HepG2 (cell line): ENCODE measurements around the gene RABL6.

ENCODE experiments used
- ETV5 ChIP-seq: IDR thresholded peaks from 2 replicates; pipeline ENCODE4 v1.6.1; 2018; ENCODE audit warnings: missing biosample characterization, missing genetic modification reagents, inconsistent platforms, borderline replicate concordance
- FOSL1 ChIP-seq: sonication (generic); formaldehyde crosslinking; IDR thresholded peaks from 2 replicates; pipeline ENCODE4 v1.9.0; 2021; ENCODE audit warnings: missing genetic modification reagents, borderline replicate concordance
- MZF1 ChIP-seq: sonication (generic); formaldehyde crosslinking; IDR thresholded peaks from 2 replicates; pipeline ENCODE4 v1.8.1; 2023; ENCODE audit warnings: mild to moderate bottlenecking, missing genetic modification reagents, borderline replicate concordance
- POLR2A ChIP-seq, 2 experiments: IDR thresholded peaks; 2 replicates each; pipeline ENCODE4 v1.6.1; 2011; ENCODE audit warnings: low read depth in 2 of 2, low read length in 2 of 2, mild to moderate bottlenecking in 1 of 2, moderate library complexity in 1 of 2; ENCODE audit not compliant: insufficient read depth in 1 of 2
- ZNF224 ChIP-seq: sonication (generic); formaldehyde crosslinking; IDR thresholded peaks from 2 replicates; pipeline ENCODE4 v1.5.0; 2020; ENCODE audit warnings: mild to moderate bottlenecking, missing genetic modification reagents
- ZZZ3 ChIP-seq: sonication (generic); formaldehyde crosslinking; IDR thresholded peaks from 2 replicates; pipeline ENCODE4 v1.4.0; 2020; ENCODE audit warnings: missing genetic modification reagents, mild to moderate bottlenecking, borderline replicate concordance
- TF ChIP-seq, protein P1 (sequence below): sonication (generic); formaldehyde crosslinking; IDR thresholded peaks from 2 replicates; pipeline ENCODE4 v1.5.0; 2020; ENCODE audit warnings: mild to moderate bottlenecking, missing genetic modification reagents, moderate library complexity
- TF ChIP-seq, protein P2 (sequence below): sonication (generic); formaldehyde crosslinking; IDR thresholded peaks from one replicate; pipeline ENCODE4 v1.5.1; 2020; ENCODE audit warnings: mild to moderate bottlenecking, missing genetic modification reagents; ENCODE audit errors: not compliant biosample characterization

DNA sequence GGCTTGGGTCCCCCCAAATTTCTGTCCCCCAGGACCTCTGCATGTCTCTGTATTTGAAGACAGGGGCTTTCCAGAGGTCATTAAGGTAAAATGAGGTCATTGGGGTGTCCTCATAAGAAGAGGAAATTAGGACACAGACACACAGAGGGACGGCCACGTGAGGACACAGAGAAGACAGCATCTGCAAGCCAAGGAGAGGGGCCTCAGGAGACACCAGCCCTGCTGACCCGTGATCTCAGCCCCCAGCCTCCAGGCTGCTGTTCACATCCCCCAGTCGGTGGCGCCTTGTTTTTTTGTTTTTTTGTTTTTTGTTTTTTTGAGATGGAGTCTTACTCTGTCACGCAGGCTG, 12.8 kb upstream of the RABL6 start:
- TF ChIP-seq, protein P1, sequence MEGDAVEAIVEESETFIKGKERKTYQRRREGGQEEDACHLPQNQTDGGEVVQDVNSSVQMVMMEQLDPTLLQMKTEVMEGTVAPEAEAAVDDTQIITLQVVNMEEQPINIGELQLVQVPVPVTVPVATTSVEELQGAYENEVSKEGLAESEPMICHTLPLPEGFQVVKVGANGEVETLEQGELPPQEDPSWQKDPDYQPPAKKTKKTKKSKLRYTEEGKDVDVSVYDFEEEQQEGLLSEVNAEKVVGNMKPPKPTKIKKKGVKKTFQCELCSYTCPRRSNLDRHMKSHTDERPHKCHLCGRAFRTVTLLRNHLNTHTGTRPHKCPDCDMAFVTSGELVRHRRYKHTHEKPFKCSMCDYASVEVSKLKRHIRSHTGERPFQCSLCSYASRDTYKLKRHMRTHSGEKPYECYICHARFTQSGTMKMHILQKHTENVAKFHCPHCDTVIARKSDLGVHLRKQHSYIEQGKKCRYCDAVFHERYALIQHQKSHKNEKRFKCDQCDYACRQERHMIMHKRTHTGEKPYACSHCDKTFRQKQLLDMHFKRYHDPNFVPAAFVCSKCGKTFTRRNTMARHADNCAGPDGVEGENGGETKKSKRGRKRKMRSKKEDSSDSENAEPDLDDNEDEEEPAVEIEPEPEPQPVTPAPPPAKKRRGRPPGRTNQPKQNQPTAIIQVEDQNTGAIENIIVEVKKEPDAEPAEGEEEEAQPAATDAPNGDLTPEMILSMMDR (CRISPR knock-in tag): no peak
- no peak for TF ChIP-seq POLR2A (IDR thresholded peaks at IDR 0.05; ENCODE audit: insufficient read depth in 1 of 2, low read depth in 2 of 2, low read length in 2 of 2)
- no peak for TF ChIP-seq ZZZ3 (CRISPR knock-in tag)
- no peak for TF ChIP-seq FOSL1 (CRISPR knock-in tag)
- TF ChIP-seq MZF1 (CRISPR knock-in tag): no peak
- no peak for TF ChIP-seq ZNF224
- no peak for TF ChIP-seq ETV5 (CRISPR knock-in tag)
- TF ChIP-seq, protein P2, sequence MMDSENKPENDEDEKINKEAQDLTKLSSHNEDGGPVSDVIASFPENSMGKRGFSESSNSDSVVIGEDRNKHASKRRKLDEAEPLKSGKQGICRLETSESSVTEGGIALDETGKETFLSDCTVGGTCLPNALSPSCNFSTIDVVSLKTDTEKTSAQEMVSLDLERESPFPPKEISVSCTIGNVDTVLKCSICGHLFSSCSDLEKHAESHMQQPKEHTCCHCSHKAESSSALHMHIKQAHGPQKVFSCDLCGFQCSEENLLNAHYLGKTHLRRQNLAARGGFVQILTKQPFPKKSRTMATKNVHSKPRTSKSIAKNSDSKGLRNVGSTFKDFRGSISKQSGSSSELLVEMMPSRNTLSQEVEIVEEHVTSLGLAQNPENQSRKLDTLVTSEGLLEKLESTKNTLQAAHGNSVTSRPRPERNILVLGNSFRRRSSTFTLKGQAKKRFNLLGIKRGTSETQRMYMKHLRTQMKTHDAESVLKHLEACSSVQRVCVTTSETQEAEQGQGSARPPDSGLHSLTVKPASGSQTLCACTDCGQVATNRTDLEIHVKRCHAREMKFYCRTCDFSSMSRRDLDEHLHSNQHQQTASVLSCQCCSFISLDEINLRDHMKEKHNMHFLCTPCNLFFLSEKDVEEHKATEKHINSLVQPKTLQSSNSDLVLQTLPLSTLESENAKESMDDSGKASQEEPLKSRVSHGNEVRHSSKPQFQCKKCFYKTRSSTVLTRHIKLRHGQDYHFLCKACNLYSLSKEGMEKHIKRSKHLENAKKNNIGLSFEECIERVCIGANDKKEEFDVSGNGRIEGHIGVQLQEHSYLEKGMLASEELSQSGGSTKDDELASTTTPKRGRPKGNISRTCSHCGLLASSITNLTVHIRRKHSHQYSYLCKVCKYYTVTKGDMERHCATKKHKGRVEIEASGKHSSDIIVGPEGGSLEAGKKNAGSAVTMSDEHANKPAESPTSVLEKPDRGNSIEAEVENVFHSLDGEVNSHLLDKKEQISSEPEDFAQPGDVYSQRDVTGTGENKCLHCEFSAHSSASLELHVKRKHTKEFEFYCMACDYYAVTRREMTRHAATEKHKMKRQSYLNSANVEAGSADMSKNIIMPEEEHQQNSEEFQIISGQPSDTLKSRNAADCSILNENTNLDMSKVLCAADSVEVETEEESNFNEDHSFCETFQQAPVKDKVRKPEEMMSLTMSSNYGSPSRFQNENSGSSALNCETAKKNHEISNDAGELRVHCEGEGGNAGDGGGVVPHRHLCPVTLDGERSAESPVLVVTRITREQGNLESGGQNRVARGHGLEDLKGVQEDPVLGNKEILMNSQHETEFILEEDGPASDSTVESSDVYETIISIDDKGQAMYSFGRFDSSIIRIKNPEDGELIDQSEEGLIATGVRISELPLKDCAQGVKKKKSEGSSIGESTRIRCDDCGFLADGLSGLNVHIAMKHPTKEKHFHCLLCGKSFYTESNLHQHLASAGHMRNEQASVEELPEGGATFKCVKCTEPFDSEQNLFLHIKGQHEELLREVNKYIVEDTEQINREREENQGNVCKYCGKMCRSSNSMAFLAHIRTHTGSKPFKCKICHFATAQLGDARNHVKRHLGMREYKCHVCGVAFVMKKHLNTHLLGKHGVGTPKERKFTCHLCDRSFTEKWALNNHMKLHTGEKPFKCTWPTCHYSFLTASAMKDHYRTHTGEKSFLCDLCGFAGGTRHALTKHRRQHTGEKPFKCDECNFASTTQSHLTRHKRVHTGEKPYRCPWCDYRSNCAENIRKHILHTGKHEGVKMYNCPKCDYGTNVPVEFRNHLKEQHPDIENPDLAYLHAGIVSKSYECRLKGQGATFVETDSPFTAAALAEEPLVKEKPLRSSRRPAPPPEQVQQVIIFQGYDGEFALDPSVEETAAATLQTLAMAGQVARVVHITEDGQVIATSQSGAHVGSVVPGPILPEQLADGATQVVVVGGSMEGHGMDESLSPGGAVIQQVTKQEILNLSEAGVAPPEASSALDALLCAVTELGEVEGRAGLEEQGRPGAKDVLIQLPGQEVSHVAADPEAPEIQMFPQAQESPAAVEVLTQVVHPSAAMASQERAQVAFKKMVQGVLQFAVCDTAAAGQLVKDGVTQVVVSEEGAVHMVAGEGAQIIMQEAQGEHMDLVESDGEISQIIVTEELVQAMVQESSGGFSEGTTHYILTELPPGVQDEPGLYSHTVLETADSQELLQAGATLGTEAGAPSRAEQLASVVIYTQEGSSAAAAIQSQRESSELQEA: no peak
